Measurements from ENCODE around the gene ARHGEF2. TPM values are rescaled to one million over a fixed set of nuclear protein-coding genes. Genes with fewer than 3 reads are reported as not detected.

The ARHGEF2 gene
- total and polyA plus RNA-seq, 8 donors, result 10.3 to 39.0 (median 20.3) TPM

GRCh38 chr1:156012051-156012817 lies 33.9 kb upstream of the ARHGEF2 start:
- ATAC-seq, result no peak

GRCh38 chr1:156009404-156009803 lies 31.1 kb upstream of the ARHGEF2 start:
- no peaks in the 10 kb centered on the region for H3K9me3 ChIP-seq
- peaks cover 2 to 51% (median 28%) of the 10 kb centered on the region in 3 donors for H3K36me3 ChIP-seq
- TF ChIP-seq CTCF (IDR thresholded peaks at IDR 0.05), result no peak
- H3K4me3 ChIP-seq, result no peak overlapping the region
- 62 to 65% methylated on average over 3 of the region's 3 CpGs for WGBS, 2 donors
- FAIRE-seq (no peak), ATAC-seq (no peak), DNase-seq (peak in 1 of 6 donors; percentile 2)
- H3K4me1 ChIP-seq, result no peaks in the 10 kb centered on the region
- no peak overlapping the region for H3K27ac ChIP-seq
- intact Hi-C loops (cut with DNase I), result no loop called here
- no peaks in the 10 kb centered on the region for H3K27me3 ChIP-seq

More at GRCh38 chr1:156012051-156012817, 33.9 kb upstream of the ARHGEF2 start:
- DNase-seq, result no peak
- Histone ChIP-seq H3K36me3 (peaks cover 2 to 73% (median 37%) of the 10 kb centered on the region in 3 donors), H3K4me1 (peaks cover 0 to 6% (median 0%) of the 10 kb centered on the region in 3 donors), H3K27ac (no peak overlapping the region), H3K27me3 (no peaks in the 10 kb centered on the region), H3K4me3 (no peak overlapping the region), H3K9me3 (no peaks in the 10 kb centered on the region)
- intact Hi-C loops (cut with DNase I), result no loop called here
- FAIRE-seq, result no peak
- 82 to 94% methylated on average over 4 of the region's 4 CpGs for WGBS, 2 donors
- TF ChIP-seq CTCF (IDR thresholded peaks at IDR 0.05), result no peak

GRCh38 chr1:156006666-156007376 lies 28.5 kb upstream of the ARHGEF2 start:
- Histone ChIP-seq H3K27ac (peak overlapping the region in 1 of 4 donors; percentile 3), H3K36me3 (peaks cover 2 to 28% (median 19%) of the 10 kb centered on the region in 3 donors), H3K4me3 (no peak overlapping the region), H3K9me3 (no peaks in the 10 kb centered on the region), H3K27me3 (no peaks in the 10 kb centered on the region), H3K4me1 (no peaks in the 10 kb centered on the region)
- peak in 1 of 6 donors; percentile 29 for DNase-seq
- ATAC-seq, result peak in 3 of 4 donors; percentile 16 to 36 (median 27)
- intact Hi-C loops (cut with DNase I), result no loop called here
- TF ChIP-seq CTCF (IDR thresholded peaks at IDR 0.05), result no peak
- 59 to 60% methylated on average over 7 of the region's 7 CpGs for WGBS, 2 donors
- no peak for FAIRE-seq

GRCh38 chr1:156004843-156005584 lies 26.7 kb upstream of the ARHGEF2 start:
- Histone ChIP-seq H3K4me3 (no peak overlapping the region), H3K27ac (no peak overlapping the region), H3K36me3 (peaks cover under 1 to 10% (median 2%) of the 10 kb centered on the region in 3 donors), H3K4me1 (no peaks in the 10 kb centered on the region), H3K27me3 (no peaks in the 10 kb centered on the region), H3K9me3 (no peaks in the 10 kb centered on the region)
- TF ChIP-seq CTCF (IDR thresholded peaks at IDR 0.05), result no peak
- FAIRE-seq, result no peak
- no peak for ATAC-seq
- WGBS, 2 donors, result 67 to 76% methylated on average over 4 of the region's 4 CpGs
- intact Hi-C loops (cut with DNase I), result no loop called here
- DNase-seq, result peak in 1 of 6 donors; percentile 7
